Activated CD8-positive, alpha-beta T cell treated with anti-CD3 and anti-CD28 coated beads for 36 hours (primary cell): ENCODE data around the gene IL17B. TPM values are rescaled to one million over a fixed set of nuclear protein-coding genes. Genes with fewer than 3 reads are reported as not detected.

Experiments used
- ATAC-seq: fragments of 200-7000 bp; cut with Tn5 transposase; one replicate; pipeline ENCODE4 v1.10.0; 2021; ENCODE audit warnings: mild to moderate bottlenecking, moderate library complexity
- CTCF ChIA-PET: fragments of 350-600 bp; sonication (Branson Sonifier 250); formaldehyde crosslinking; loops from one replicate; lab custom pipeline; 2021; ENCODE audit warnings: antibody characterized with exemption; lab: Charles Lee
- POLR2A ChIA-PET: fragments of 350-600 bp; sonication (Branson Sonifier 250); formaldehyde crosslinking; loops from one replicate; lab custom pipeline; 2021; ENCODE audit warnings: antibody characterized with exemption; lab: Charles Lee
- DNase-seq: peaks from one replicate; pipeline ENCODE4 v3.0.0-alpha.2; 2020
- H3K27ac Mint-ChIP-seq: one replicate; pipeline ENCODE4 v1.8.0; 2021; ENCODE audit warnings: mild to moderate bottlenecking, mixed read lengths
- H3K27me3 Mint-ChIP-seq: one replicate; pipeline ENCODE4 v1.8.0; 2021; ENCODE audit warnings: mixed read lengths
- H3K36me3 Mint-ChIP-seq: one replicate; pipeline ENCODE4 v1.8.0; 2021; ENCODE audit warnings: low read depth, mixed read lengths
- H3K4me1 Mint-ChIP-seq: one replicate; pipeline ENCODE4 v1.8.0; 2021; ENCODE audit warnings: low read depth, mixed read lengths
- H3K4me3 Mint-ChIP-seq: one replicate; pipeline ENCODE4 v1.8.0; 2021; ENCODE audit warnings: mild to moderate bottlenecking, moderate library complexity, mixed read lengths
- H3K9me3 Mint-ChIP-seq: one replicate; pipeline ENCODE4 v1.8.0; 2021; ENCODE audit warnings: mixed read lengths
- intact Hi-C: fragments of 100-400 bp; cut with micrococcal nuclease; formaldehyde crosslinking; loops from one replicate; pipeline ENCODE4 v1.10.0; 2022
- total RNA-seq, 2 experiments: library from RNA; stranded (reverse); gene quantifications; one replicate each; pipeline ENCODE4 v1.2.3, GENCODE V29; 2021
- TF ChIP-seq, protein P1 (sequence below): fragments of 200-600 bp; IDR thresholded peaks from one replicate; pipeline ENCODE4 v1.8.0; 2022; ENCODE audit warnings: antibody characterized with exemption, mild to moderate bottlenecking

The IL17B gene
- total RNA-seq, 2 experiments from 2014 or later, result not detected

DNA sequence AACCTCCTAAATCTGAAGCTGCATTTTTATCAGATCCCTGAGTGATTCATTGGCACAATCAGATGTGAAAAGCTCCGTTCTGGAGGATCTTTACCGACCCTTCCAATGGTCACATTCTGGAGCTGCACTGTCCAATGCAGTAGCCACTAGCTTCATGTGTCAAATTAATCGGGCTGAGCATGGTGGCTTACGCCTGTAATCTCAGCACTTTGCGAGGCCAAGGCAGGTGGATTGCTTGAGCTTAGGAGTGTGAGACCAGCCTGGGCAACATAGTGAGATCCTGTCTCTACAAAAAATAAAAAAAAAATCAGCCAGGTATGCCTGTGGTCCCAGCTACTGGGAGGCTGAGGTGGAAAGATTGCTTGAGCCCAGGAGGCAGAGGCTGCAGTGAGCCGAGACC lies 3.7 kb downstream of the IL17B start:
- DNase-seq (no peak), ATAC-seq (no peak)
- no peaks in the 10 kb centered on the region for H3K9me3 Mint-ChIP-seq
- no peaks in the 10 kb centered on the region for H3K36me3 Mint-ChIP-seq
- TF ChIP-seq, protein P1, sequence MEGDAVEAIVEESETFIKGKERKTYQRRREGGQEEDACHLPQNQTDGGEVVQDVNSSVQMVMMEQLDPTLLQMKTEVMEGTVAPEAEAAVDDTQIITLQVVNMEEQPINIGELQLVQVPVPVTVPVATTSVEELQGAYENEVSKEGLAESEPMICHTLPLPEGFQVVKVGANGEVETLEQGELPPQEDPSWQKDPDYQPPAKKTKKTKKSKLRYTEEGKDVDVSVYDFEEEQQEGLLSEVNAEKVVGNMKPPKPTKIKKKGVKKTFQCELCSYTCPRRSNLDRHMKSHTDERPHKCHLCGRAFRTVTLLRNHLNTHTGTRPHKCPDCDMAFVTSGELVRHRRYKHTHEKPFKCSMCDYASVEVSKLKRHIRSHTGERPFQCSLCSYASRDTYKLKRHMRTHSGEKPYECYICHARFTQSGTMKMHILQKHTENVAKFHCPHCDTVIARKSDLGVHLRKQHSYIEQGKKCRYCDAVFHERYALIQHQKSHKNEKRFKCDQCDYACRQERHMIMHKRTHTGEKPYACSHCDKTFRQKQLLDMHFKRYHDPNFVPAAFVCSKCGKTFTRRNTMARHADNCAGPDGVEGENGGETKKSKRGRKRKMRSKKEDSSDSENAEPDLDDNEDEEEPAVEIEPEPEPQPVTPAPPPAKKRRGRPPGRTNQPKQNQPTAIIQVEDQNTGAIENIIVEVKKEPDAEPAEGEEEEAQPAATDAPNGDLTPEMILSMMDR, result no peak
- CTCF ChIA-PET, result interaction anchor here (1.2 to 1.5 kb wide), 3 partner anchors 8 to 190 kb away, joined by 3 to 5 read pairs (median 3); no protein-coding TSS in a partner anchor
- intact Hi-C loops, result no loop called here
- no peaks in the 10 kb centered on the region for H3K4me1 Mint-ChIP-seq
- no peak overlapping the region for H3K4me3 Mint-ChIP-seq
- POLR2A ChIA-PET, result no interaction called here
- H3K27ac Mint-ChIP-seq, result no peak overlapping the region
- H3K27me3 Mint-ChIP-seq, result no peaks in the 10 kb centered on the region

GRCh38 chr5:149374801-149375200 lies 4.3 kb downstream of the IL17B start:
- H3K36me3 Mint-ChIP-seq, result no peaks in the 10 kb centered on the region
- intact Hi-C loops, result no loop called here
- ChIA-PET POLR2A (interaction anchor here (1.4 kb wide), 1 partner anchor 30 kb away, joined by 4 read pairs; the partner anchor contains the start of gene GRPEL2), CTCF (interaction anchor here (1.4 to 9.3 kb wide), 3 partner anchors 7 to 190 kb away, joined by 3 to 145 read pairs (median 5); no protein-coding TSS in a partner anchor)
- H3K4me3 Mint-ChIP-seq, result no peak overlapping the region
- TF ChIP-seq, protein P1, result no peak
- no peak for ATAC-seq
- no peak overlapping the region for H3K27ac Mint-ChIP-seq
- DNase-seq, result no peak
- H3K4me1 Mint-ChIP-seq, result no peaks in the 10 kb centered on the region
- H3K27me3 Mint-ChIP-seq, result no peaks in the 10 kb centered on the region
- no peaks in the 10 kb centered on the region for H3K9me3 Mint-ChIP-seq

- no peaks in the 10 kb centered on the region for H3K9me3 Mint-ChIP-seq
- H3K4me3 Mint-ChIP-seq, result no peak overlapping the region
- no peaks in the 10 kb centered on the region for H3K4me1 Mint-ChIP-seq
- POLR2A ChIA-PET, result interaction anchor here (1.4 kb wide), 1 partner anchor 29 kb away, joined by 4 read pairs; the partner anchor contains the start of gene GRPEL2
- ATAC-seq, result no peak
- CTCF ChIA-PET, result interaction anchor here (3.4 to 9.3 kb wide), 2 partner anchors 16 to 53 kb away, joined by 19 to 145 read pairs; no protein-coding TSS in a partner anchor
- no peaks in the 10 kb centered on the region for H3K27me3 Mint-ChIP-seq
- TF ChIP-seq, protein P1, result no peak
- intact Hi-C loops, result no loop called here
- DNase-seq, result no peak
- H3K27ac Mint-ChIP-seq, result no peak overlapping the region
- no peaks in the 10 kb centered on the region for H3K36me3 Mint-ChIP-seq
These were observed 4.8 kb downstream of the IL17B start for GRCh38 chr5:149374303-149374702.

DNA sequence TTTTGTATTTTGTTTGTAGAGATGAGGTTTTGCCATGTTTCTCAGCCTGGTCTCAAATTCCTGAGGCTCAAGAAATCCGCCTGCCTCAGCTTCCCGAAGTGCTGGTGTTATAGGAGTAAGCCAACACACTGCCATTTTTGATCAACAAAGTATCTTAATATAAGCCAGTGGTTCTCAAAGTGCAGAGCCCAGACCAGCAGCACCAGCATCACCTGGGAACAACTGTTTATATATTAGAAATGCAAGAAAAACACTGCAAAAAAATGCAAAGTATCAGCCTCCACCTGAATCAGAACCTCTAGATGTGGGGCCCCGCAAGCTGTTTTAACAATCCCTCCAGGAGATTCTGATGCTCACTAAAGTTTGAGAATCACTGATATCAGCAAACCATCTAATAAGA lies 6.2 kb downstream of the IL17B start:
- DNase-seq (no peak), ATAC-seq (no peak)
- no peak overlapping the region for H3K4me3 Mint-ChIP-seq
- ChIA-PET CTCF (interaction anchor here (1.1 to 10.1 kb wide), 12 partner anchors 8 to 190 kb away, joined by 3 to 163 read pairs (median 18); partner anchors contain the start of gene PCYOX1L), POLR2A (no interaction called here)
- intact Hi-C loops, result no loop called here
- H3K36me3 Mint-ChIP-seq, result peaks cover 6% of the 10 kb centered on the region
- no peaks in the 10 kb centered on the region for H3K27me3 Mint-ChIP-seq
- peaks cover 3% of the 10 kb centered on the region for H3K4me1 Mint-ChIP-seq
- no peak overlapping the region for H3K27ac Mint-ChIP-seq
- H3K9me3 Mint-ChIP-seq, result no peaks in the 10 kb centered on the region
- TF ChIP-seq, protein P1, result no peak

DNA sequence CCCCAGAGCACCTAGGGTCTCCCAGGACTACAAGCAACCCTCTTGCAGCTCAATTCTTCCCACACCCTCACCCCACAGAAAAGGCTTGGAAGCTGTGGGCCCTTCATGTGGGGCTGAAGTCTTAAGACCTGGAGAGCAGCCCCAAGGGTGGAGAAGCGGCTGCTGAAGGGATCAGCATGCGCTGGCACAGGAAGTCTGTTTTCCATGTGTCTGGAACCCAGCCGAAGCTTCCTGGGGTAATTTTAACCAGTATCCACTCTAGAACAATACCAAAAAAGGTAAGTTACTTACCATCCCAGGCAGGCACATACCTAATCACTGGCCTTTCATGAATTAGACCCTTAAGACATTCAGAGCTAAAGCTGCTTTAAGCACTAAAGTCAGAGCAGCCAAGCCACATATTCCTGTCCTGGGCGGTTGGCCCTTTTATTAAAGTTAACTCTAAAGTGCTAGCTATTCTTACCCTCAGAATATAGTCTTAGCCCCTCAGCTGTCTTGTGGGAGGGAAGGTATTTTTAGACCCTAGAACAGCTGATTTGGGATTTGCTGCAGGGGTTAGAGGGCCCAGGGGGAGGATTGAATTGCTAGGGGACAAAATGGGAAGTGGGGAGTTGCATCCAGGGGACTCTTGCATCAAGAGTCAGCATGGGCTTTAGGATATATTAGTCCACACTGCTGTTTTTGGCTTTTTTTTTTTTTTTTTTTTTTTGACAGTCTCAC lies 6.9 kb downstream of the IL17B start:
- TF ChIP-seq, protein P1, result no peak
- Mint-ChIP-seq H3K36me3 (peaks cover 6% of the 10 kb centered on the region), H3K27me3 (no peaks in the 10 kb centered on the region), H3K4me3 (no peak overlapping the region), H3K27ac (no peak overlapping the region), H3K9me3 (no peaks in the 10 kb centered on the region), H3K4me1 (peaks cover 5% of the 10 kb centered on the region)
- POLR2A ChIA-PET, result interaction anchor here (0.9 kb wide), 1 partner anchor 14 kb away, joined by 3 read pairs; the partner anchor contains the start of gene PCYOX1L
- intact Hi-C loops, result no loop called here
- CTCF ChIA-PET, result interaction anchor here (0.7 to 10.1 kb wide), 32 partner anchors 9 to 658 kb away, joined by 3 to 163 read pairs (median 4); partner anchors contain the start of genes GRPEL2 and PCYOX1L
- DNase-seq (no peak), ATAC-seq (no peak)
